ENCODE results near the gene ZNF644. TPM values are rescaled to one million over a fixed set of nuclear protein-coding genes. Genes with fewer than 3 reads are reported as not detected.

The ZNF644 gene
- total RNA-seq, 1 donor: 58.8 TPM

GRCh38 chr1:90993245-90993644 is 28.6 kb downstream of the ZNF644 start:
- DNase-seq (ENCODE audit: low read depth): no peak
- no peak overlapping the region for H3K4me3 ChIP-seq (ENCODE audit: low read depth, low read length)
- no peak for TF ChIP-seq CTCF (IDR thresholded peaks at IDR 0.05; ENCODE audit: insufficient read depth, low read length)

DNA sequence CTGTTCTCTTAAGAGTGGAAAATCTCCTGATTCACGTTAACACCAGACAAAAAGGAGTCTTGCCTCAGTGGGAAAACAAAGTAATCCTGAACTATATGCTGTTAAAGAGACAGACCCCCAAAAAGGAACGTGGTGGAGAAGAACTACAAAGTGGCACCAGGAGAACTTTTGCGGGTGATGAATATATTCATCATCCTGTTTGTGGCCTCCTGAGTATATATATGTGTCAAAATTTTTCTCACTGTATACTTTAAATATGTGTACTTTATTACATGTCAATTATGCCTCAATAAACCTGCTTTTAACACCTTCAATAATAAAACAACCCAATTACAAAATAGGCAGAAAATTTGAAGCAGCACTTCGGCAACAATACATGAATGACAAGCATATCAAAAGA is 31.1 kb downstream of the ZNF644 start:
- no peak overlapping the region for H3K4me3 ChIP-seq (ENCODE audit: low read depth, low read length)
- no peak for TF ChIP-seq CTCF (IDR thresholded peaks at IDR 0.05; ENCODE audit: insufficient read depth, low read length)
- DNase-seq (ENCODE audit: low read depth): no peak

DNA sequence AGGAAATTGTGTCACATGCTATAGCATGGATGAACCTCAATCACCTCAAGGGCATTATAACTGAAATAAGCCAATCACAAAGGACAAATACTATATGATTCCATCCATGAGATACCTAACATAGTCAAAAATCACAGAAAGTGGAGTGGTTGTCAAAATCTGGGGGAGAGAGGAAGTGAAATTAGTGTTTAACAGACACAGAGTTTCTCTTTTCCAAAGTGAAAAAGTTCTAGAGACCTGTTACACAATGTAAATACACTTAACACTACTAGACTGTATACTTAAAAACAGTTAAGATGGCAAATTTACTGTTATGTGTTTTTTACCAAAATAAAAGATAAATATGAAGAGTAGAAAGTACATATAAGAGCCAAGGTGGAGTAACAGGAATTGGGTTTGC is 31.8 kb downstream of the ZNF644 start:
- no peak for DNase-seq (ENCODE audit: low read depth)
- no peak for TF ChIP-seq CTCF (IDR thresholded peaks at IDR 0.05; ENCODE audit: insufficient read depth, low read length)
- H3K4me3 ChIP-seq (ENCODE audit: low read depth, low read length): no peak overlapping the region

- DNase-seq (ENCODE audit: low read depth): no peak
- TF ChIP-seq CTCF (IDR thresholded peaks at IDR 0.05; ENCODE audit: insufficient read depth, low read length): no peak
- no peak overlapping the region for H3K4me3 ChIP-seq (ENCODE audit: low read depth, low read length)
Measured at GRCh38 chr1:90989302-90989701, 32.5 kb downstream of the ZNF644 start.

GRCh38 chr1:90987841-90988240 is 34.0 kb downstream of the ZNF644 start:
- H3K4me3 ChIP-seq (ENCODE audit: low read depth, low read length): no peak overlapping the region
- no peak for DNase-seq (ENCODE audit: low read depth)
- no peak for TF ChIP-seq CTCF (IDR thresholded peaks at IDR 0.05; ENCODE audit: insufficient read depth, low read length)

GRCh38 chr1:90986953-90987352 is 34.9 kb downstream of the ZNF644 start:
- DNase-seq (ENCODE audit: low read depth): no peak
- TF ChIP-seq CTCF (IDR thresholded peaks at IDR 0.05; ENCODE audit: insufficient read depth, low read length): no peak
- no peak overlapping the region for H3K4me3 ChIP-seq (ENCODE audit: low read depth, low read length)

GRCh38 chr1:90977522-90977921 is 44.3 kb downstream of the ZNF644 start:
- no peak for DNase-seq (ENCODE audit: low read depth)
- H3K4me3 ChIP-seq (ENCODE audit: low read depth, low read length): no peak overlapping the region
- TF ChIP-seq CTCF (IDR thresholded peaks at IDR 0.05; ENCODE audit: insufficient read depth, low read length): no peak

Measured in fibroblast of the aortic adventitia (primary cell).